Small intestine (tissue), 7 donors: Measurements from ENCODE around the gene UBE2E2. TPM values are rescaled to one million over a fixed set of nuclear protein-coding genes. Genes with fewer than 3 reads are reported as not detected.

ENCODE experiments used
- DNase-seq, 2 donors: peaks; one replicate each; pipeline versions ENCODE4 v3.0.0 to v3.0.0-alpha.2; 2013
- FAIRE-seq: peaks from 2 replicates; lab custom pipeline; 2012; peaks lifted over from hg19 to GRCh38; lab: Jason Lieb, UNC
- H3K27ac ChIP-seq, 3 donors: one replicate each; pipeline ENCODE4 v1.5.1; 2013; ENCODE audit warnings: low read length in 2 of 3, mild to moderate bottlenecking in 2 of 3, control low read depth in 1 of 3, inconsistent platforms in 1 of 3, low read depth in 1 of 3, moderate library complexity in 1 of 3
- H3K27me3 ChIP-seq, 3 donors: one replicate each; pipeline ENCODE4 v1.6.1; 2013; ENCODE audit warnings: low read length in 3 of 3, inconsistent platforms in 1 of 3; ENCODE audit not compliant: control insufficient read depth in 3 of 3, insufficient read depth in 3 of 3
- H3K36me3 ChIP-seq, 3 donors: one replicate each; pipeline ENCODE4 v1.6.1; 2013; ENCODE audit warnings: low read length in 3 of 3, inconsistent platforms in 1 of 3, low read depth in 1 of 3, mild to moderate bottlenecking in 1 of 3, moderate library complexity in 1 of 3; ENCODE audit not compliant: control insufficient read depth in 3 of 3, insufficient read depth in 2 of 3
- H3K4me1 ChIP-seq, 3 donors: one replicate each; pipeline ENCODE4 v1.6.1; 2013; ENCODE audit warnings: low read length in 2 of 3, inconsistent platforms in 1 of 3, low read depth in 1 of 3, mild to moderate bottlenecking in 1 of 3, moderate library complexity in 1 of 3; ENCODE audit not compliant: control insufficient read depth in 3 of 3, insufficient read depth in 2 of 3
- H3K4me3 ChIP-seq, 3 donors: one replicate each; pipeline ENCODE4 v1.5.1; 2013; ENCODE audit warnings: low read length in 3 of 3, control low read depth in 1 of 3, inconsistent platforms in 1 of 3, low read depth in 1 of 3, mild to moderate bottlenecking in 1 of 3, moderate library complexity in 1 of 3
- H3K9me3 ChIP-seq, 2 donors: one replicate each; pipeline ENCODE4 v1.6.1; 2013; ENCODE audit warnings: low read depth in 1 of 2, low read length in 1 of 2; ENCODE audit not compliant: control insufficient read depth in 2 of 2, insufficient read depth in 1 of 2
- WGBS, 3 donors: extraction: QIAGEN DNeasy Blood & Tissue Kit; methylation state at CpG; one replicate each; pipeline ENCODE4 v1.1.7; 2013; 5-methylcytosine and 5-hydroxymethylcytosine counted together
- polyA plus RNA-seq, 4 donors: library from polyadenylated mRNA; stranded (reverse) in 3 of 4; unstranded in 1 of 4; fragments of 200-250 nt in 3 of 4; fragments of 120-200 nt in 1 of 4; gene quantifications; one replicate each; pipeline versions ENCODE4 v1.2.1 to v1.2.3, GENCODE V29; 2013
- donor health status: healthy with polysubstance abuse.
- donor health status: control.
- donor health status: control.
- donor health status: Bipolar disorder and iron deficiency.
- donor health status: healthy.

The UBE2E2 gene
- polyA plus RNA-seq, 4 donors, result 1.1 to 10.2 (median 7.7) TPM

- no peaks in the 10 kb centered on the region for H3K27me3 ChIP-seq
- DNase-seq (no peak), FAIRE-seq (no peak)
- WGBS, 3 donors, result 87 to 97% (median 93%) methylated on average over 6 of the region's 6 CpGs
- no peaks in the 10 kb centered on the region for H3K36me3 ChIP-seq
- peaks cover 0 to 6% (median 3%) of the 10 kb centered on the region in 3 donors for H3K4me1 ChIP-seq
- H3K9me3 ChIP-seq, result no peaks in the 10 kb centered on the region
- H3K27ac ChIP-seq, result no peak overlapping the region
- no peak overlapping the region for H3K4me3 ChIP-seq
Measured at GRCh38 chr3:23633261-23633960, 430.3 kb downstream of the UBE2E2 start.

- Histone ChIP-seq H3K27me3 (no peaks in the 10 kb centered on the region), H3K9me3 (no peaks in the 10 kb centered on the region), H3K27ac (no peak overlapping the region), H3K4me1 (no peaks in the 10 kb centered on the region), H3K4me3 (no peak overlapping the region), H3K36me3 (no peaks in the 10 kb centered on the region)
- 83 to 97% (median 88%) methylated on average over 3 of the region's 3 CpGs for WGBS, 3 donors
- no peak for FAIRE-seq
- no peak for DNase-seq
Measured at GRCh38 chr3:23637339-23637738, 434.2 kb downstream of the UBE2E2 start.

- no peaks in the 10 kb centered on the region for H3K9me3 ChIP-seq
- no peaks in the 10 kb centered on the region for H3K4me1 ChIP-seq
- FAIRE-seq (no peak), DNase-seq (no peak)
- 20 to 54% (median 36%) methylated on average over 1 of the region's 1 CpG for WGBS, 3 donors
- no peaks in the 10 kb centered on the region for H3K27me3 ChIP-seq
- no peak overlapping the region for H3K4me3 ChIP-seq
- no peak overlapping the region for H3K27ac ChIP-seq
- no peaks in the 10 kb centered on the region for H3K36me3 ChIP-seq
Measured at GRCh38 chr3:23640471-23641146, 437.5 kb downstream of the UBE2E2 start.
